H1 (cell line): ENCODE data around the gene PI4KB. TPM values are rescaled to one million over a fixed set of nuclear protein-coding genes. Genes with fewer than 3 reads are reported as not detected.

Source experiments
- CTCF ChIA-PET: fragments of 300-600 bp; sonication (Branson Sonifier 250); formaldehyde crosslinking; loops from one replicate; lab custom pipeline; 2021; ENCODE audit not compliant: partially characterized antibody; lab: Charles Lee
- POLR2A ChIA-PET: fragments of 300-600 bp; sonication (Branson Sonifier 250); formaldehyde crosslinking; loops from one replicate; lab custom pipeline; 2021; ENCODE audit warnings: inconsistent platforms; ENCODE audit not compliant: partially characterized antibody; lab: Charles Lee
- DNase-seq, 2 experiments: peaks; one replicate each; pipeline versions ENCODE4 v3.0.0 to v3.0.0-alpha.2; 2010 to 2022; ENCODE audit warnings: low spot score in 2 of 2, low read depth in 1 of 2, mixed read lengths in 1 of 2
- FAIRE-seq: peaks from 2 replicates; lab custom pipeline; 2011; peaks lifted over from hg19 to GRCh38; lab: Jason Lieb, UNC
- H2AFZ ChIP-seq: 2 replicates; pipeline ENCODE4 v1.8.1; 2012; ENCODE audit warnings: low read length, inconsistent platforms
- H2AK5ac ChIP-seq: 2 replicates; pipeline ENCODE4 v1.6.1; 2013; ENCODE audit warnings: low read depth, low read length
- H2BK120ac ChIP-seq: replicated peaks from 2 replicates; pipeline ENCODE3; 2013; ENCODE audit warnings: low read depth, low read length, inconsistent platforms
- H2BK12ac ChIP-seq: 2 replicates; pipeline ENCODE4 v1.6.1; 2013; ENCODE audit warnings: low read depth, low read length
- H2BK15ac ChIP-seq: 2 replicates; pipeline ENCODE4 v1.6.1; 2013; ENCODE audit warnings: low read length
- H2BK20ac ChIP-seq: 2 replicates; pipeline ENCODE4 v1.6.1; 2013; ENCODE audit warnings: low read length
- H2BK5ac ChIP-seq: 2 replicates; pipeline ENCODE4 v1.6.1; 2013; ENCODE audit warnings: low read depth, low read length
- H3K14ac ChIP-seq: 2 replicates; pipeline ENCODE4 v1.6.1; 2013; ENCODE audit warnings: inconsistent platforms; ENCODE audit not compliant: insufficient read length
- H3K18ac ChIP-seq: 2 replicates; pipeline ENCODE4 v1.6.1; 2013; ENCODE audit warnings: low read length; ENCODE audit errors: extremely low read depth
- H3K23ac ChIP-seq: 2 replicates; pipeline ENCODE4 v1.6.1; 2013; ENCODE audit warnings: inconsistent platforms; ENCODE audit not compliant: insufficient read length
- H3K23me2 ChIP-seq: 2 replicates; pipeline ENCODE4 v1.6.1; 2013; ENCODE audit warnings: low read depth, low read length
- H3K27ac ChIP-seq: 2 replicates; pipeline ENCODE4 v1.6.1; 2011; ENCODE audit warnings: low read depth, low read length, inconsistent platforms
- H3K27me3 ChIP-seq, 4 experiments: replicated peaks in 1 of 4; 1 replicate in 1 of 4; 2 replicates in 3 of 4; pipeline versions ENCODE4 v1.6.1 to v1.8.1; 2011 to 2013; ENCODE audit warnings: low read length in 3 of 4, mild to moderate bottlenecking in 3 of 4, inconsistent platforms in 2 of 4, mixed read lengths in 2 of 4, moderate library complexity in 1 of 4; ENCODE audit not compliant: control insufficient read depth in 3 of 4, insufficient read depth in 3 of 4; ENCODE audit errors: extremely low read depth in 1 of 4
- H3K36me3 ChIP-seq, 4 experiments: 2 replicates each; pipeline versions ENCODE4 v1.6.1 to v1.8.1; 2011 to 2013; ENCODE audit warnings: mild to moderate bottlenecking in 4 of 4, low read length in 3 of 4, moderate library complexity in 2 of 4, control low read depth in 1 of 4, inconsistent platforms in 1 of 4; ENCODE audit not compliant: insufficient read depth in 4 of 4, control insufficient read depth in 2 of 4
- H3K4ac ChIP-seq: replicated peaks from 2 replicates; pipeline ENCODE3; 2013; ENCODE audit warnings: low read length, low read depth, mixed read lengths, inconsistent platforms; ENCODE audit not compliant: insufficient read length
- H3K4me1 ChIP-seq, 4 experiments: replicated peaks in 1 of 4; 1 replicate in 1 of 4; 2 replicates in 3 of 4; pipeline versions ENCODE4 v1.6.1 to v1.8.1; 2011 to 2013; ENCODE audit warnings: low read length in 3 of 4, inconsistent platforms in 2 of 4, mixed read lengths in 1 of 4; ENCODE audit not compliant: insufficient read depth in 4 of 4, control insufficient read depth in 3 of 4
- H3K4me2 ChIP-seq, 2 experiments: 2 replicates each; pipeline versions ENCODE4 v1.6.1 to v1.8.1; 2011 to 2013; ENCODE audit warnings: low read depth in 2 of 2, low read length in 2 of 2, control low read depth in 1 of 2, inconsistent platforms in 1 of 2, mild to moderate bottlenecking in 1 of 2; ENCODE audit not compliant: insufficient read depth in 1 of 2
- H3K4me3 ChIP-seq, 4 experiments: fragments of 200-600, 300-600 bp in 1 of 4; sonication (generic), shearing (Covaris generic), sonication (Bioruptor Twin) in 1 of 4; 2 replicates each; pipeline versions ENCODE4 v1.5.1 to v1.8.1; 2011 to 2016; ENCODE audit warnings: low read length in 4 of 4, low read depth in 3 of 4, control low read depth in 2 of 4, inconsistent platforms in 2 of 4, mild to moderate bottlenecking in 2 of 4, mixed read lengths in 1 of 4, moderate library complexity in 1 of 4; ENCODE audit not compliant: insufficient read depth in 2 of 4; ENCODE audit errors: extremely low read depth in 1 of 4
- H3K56ac ChIP-seq: replicated peaks from 2 replicates; pipeline ENCODE3; 2013; ENCODE audit warnings: low read depth, mild to moderate bottlenecking, mixed read lengths, low read length, inconsistent platforms; ENCODE audit not compliant: insufficient read length
- H3K79me1 ChIP-seq: 2 replicates; pipeline ENCODE4 v1.6.1; 2013; ENCODE audit warnings: low read depth, low read length, control low read depth
- H3K79me2 ChIP-seq, 2 experiments: 2 replicates each; pipeline versions ENCODE4 v1.6.1 to v1.8.1; 2012 to 2013; ENCODE audit warnings: low read length in 2 of 2, mild to moderate bottlenecking in 2 of 2, inconsistent platforms in 1 of 2; ENCODE audit not compliant: insufficient read depth in 2 of 2, control insufficient read depth in 1 of 2
- H3K9ac ChIP-seq, 4 experiments: replicated peaks in 1 of 4; 1 replicate in 1 of 4; 2 replicates in 3 of 4; pipeline versions ENCODE4 v1.6.1 to v1.8.1; 2011 to 2013; ENCODE audit warnings: low read depth in 3 of 4, low read length in 3 of 4, control low read depth in 2 of 4, mild to moderate bottlenecking in 2 of 4, moderate library complexity in 2 of 4, inconsistent platforms in 1 of 4; ENCODE audit errors: extremely low read depth in 1 of 4
- H3K9me3 ChIP-seq, 2 experiments: 2 replicates each; pipeline versions ENCODE4 v1.6.1 to v1.8.1; 2012 to 2013; ENCODE audit warnings: mild to moderate bottlenecking in 2 of 2, moderate library complexity in 2 of 2, control low read depth in 1 of 2, inconsistent platforms in 1 of 2, low read depth in 1 of 2, low read length in 1 of 2, mixed read lengths in 1 of 2; ENCODE audit not compliant: insufficient read depth in 2 of 2
- H4K20me1 ChIP-seq, 2 experiments: replicated peaks in 1 of 2; 2 replicates each; pipeline versions ENCODE3 to v1.8.1; 2011 to 2013; ENCODE audit warnings: inconsistent platforms in 2 of 2, low read length in 2 of 2, mild to moderate bottlenecking in 1 of 2; ENCODE audit not compliant: insufficient read depth in 2 of 2, control insufficient read depth in 1 of 2
- H4K5ac ChIP-seq: 2 replicates; pipeline ENCODE4 v1.6.1; 2013; ENCODE audit warnings: low read length, low read depth, mixed read lengths, inconsistent platforms; ENCODE audit not compliant: insufficient read length
- H4K8ac ChIP-seq: 2 replicates; pipeline ENCODE4 v1.8.0; 2013; ENCODE audit warnings: mild to moderate bottlenecking, moderate library complexity, low read length, inconsistent platforms; ENCODE audit not compliant: insufficient read depth; ENCODE audit errors: extremely low read depth
- H4K91ac ChIP-seq: replicated peaks from 2 replicates; pipeline ENCODE3; 2013; ENCODE audit warnings: low read length, mixed read lengths, inconsistent platforms; ENCODE audit not compliant: insufficient read length
- ATF3 ChIP-seq: IDR thresholded peaks from 2 replicates; pipeline ENCODE4 v1.6.1; 2011; ENCODE audit warnings: low read depth, mild to moderate bottlenecking, low read length; ENCODE audit not compliant: insufficient read depth
- BRCA1 ChIP-seq: IDR thresholded peaks from 2 replicates; pipeline ENCODE4 v1.6.1; 2012; ENCODE audit warnings: low read depth, low read length, improper control_type of control experiment
- CREB1 ChIP-seq: IDR thresholded peaks from 2 replicates; pipeline ENCODE4 v1.6.1; 2012; ENCODE audit warnings: inconsistent platforms
- JUN ChIP-seq: IDR thresholded peaks from 2 replicates; pipeline ENCODE4 v1.6.1; 2011; ENCODE audit warnings: low read depth, mild to moderate bottlenecking, improper control_type of control experiment, low read length
- NANOG ChIP-seq: IDR thresholded peaks from 2 replicates; pipeline ENCODE4 v1.6.1; 2011; ENCODE audit warnings: low read length, low read depth, mild to moderate bottlenecking, inconsistent platforms; ENCODE audit not compliant: insufficient read depth, poor library complexity, severe bottlenecking
- RNF2 ChIP-seq: fragments of 200-900, 300-1000 bp; sonication (generic); IDR thresholded peaks from 2 replicates; pipeline ENCODE4 v1.7.1; 2016; ENCODE audit warnings: borderline replicate concordance, low read depth, mild to moderate bottlenecking, antibody characterized with exemption, low read length; ENCODE audit not compliant: poor library complexity, severe bottlenecking; ENCODE audit errors: missing control alignments
- RXRA ChIP-seq: IDR thresholded peaks from 2 replicates; pipeline ENCODE4 v1.6.1; 2011; ENCODE audit warnings: low read depth, mild to moderate bottlenecking, low read length, moderate library complexity; ENCODE audit not compliant: insufficient read depth
- SP1 ChIP-seq: IDR thresholded peaks from 2 replicates; pipeline ENCODE4 v1.6.1; 2011; ENCODE audit warnings: low read depth, low read length
- SP4 ChIP-seq: IDR thresholded peaks from 2 replicates; pipeline ENCODE4 v1.6.1; 2012; ENCODE audit warnings: low read length, inconsistent platforms
- TAF7 ChIP-seq: optimal IDR thresholded peaks from 2 replicates; pipeline ENCODE3; 2011; ENCODE audit warnings: low read depth, mild to moderate bottlenecking, inconsistent platforms, low read length, moderate library complexity, borderline replicate concordance
- ZNF274 ChIP-seq: IDR thresholded peaks from 2 replicates; pipeline ENCODE4 v1.7.0; 2012; ENCODE audit warnings: low read length, borderline replicate concordance; ENCODE audit errors: extremely low read depth
- WGBS, 2 experiments: shearing (Covaris generic) in 1 of 2; methylation state at CpG; one replicate each; pipeline versions ENCODE4 v1.1.6 to v1.1.7; 2013 to 2015; ENCODE audit warnings: low lambda C conversion rate in 2 of 2, mixed read lengths in 2 of 2, inconsistent platforms in 1 of 2, low coverage in 1 of 2, missing lambda C conversion rate in 1 of 2; ENCODE audit not compliant: insufficient replicate concordance in 2 of 2, insufficient coverage in 1 of 2, insufficient read length in 1 of 2; ENCODE audit errors: extremely low coverage in 1 of 2, missing lambda C conversion rate in 1 of 2; 5-methylcytosine and 5-hydroxymethylcytosine counted together
- polyA plus RNA-seq, 7 experiments: library from polyadenylated mRNA; depleted of rRNA in 3 of 7; stranded (reverse) in 5 of 7; unstranded in 2 of 7; fragments of >200 nt in 5 of 7; fragments of 200-250 nt in 2 of 7; gene quantifications; 1 replicate in 5 of 7; 2 replicates in 1 of 7; 4 replicates in 1 of 7; pipeline versions ENCODE4 v1.2.1 to v1.2.3, GENCODE V29; 2011 to 2013; ENCODE audit warnings: missing spikeins in 2 of 7, mixed read lengths in 2 of 7
- total RNA-seq: library from RNA; stranded (reverse); fragmentation: NEBNext Ultra II Directional; extraction: Animal tissue kit (Norgen Biotek cat#: 25700); gene quantifications from 2 replicates; pipeline ENCODE4 v1.2.1, GENCODE V29; 2021
- TF ChIP-seq, protein P1 (sequence below): IDR thresholded peaks from 2 replicates; pipeline ENCODE4 v1.6.1; 2012; ENCODE audit warnings: low read length, inconsistent platforms

The PI4KB gene
- total and polyA plus RNA-seq, 2 of the 8 experiments (the other 6 are each of a cell fraction or from before 2014, with no cell fraction given): 30.1 to 37.1 TPM

DNA sequence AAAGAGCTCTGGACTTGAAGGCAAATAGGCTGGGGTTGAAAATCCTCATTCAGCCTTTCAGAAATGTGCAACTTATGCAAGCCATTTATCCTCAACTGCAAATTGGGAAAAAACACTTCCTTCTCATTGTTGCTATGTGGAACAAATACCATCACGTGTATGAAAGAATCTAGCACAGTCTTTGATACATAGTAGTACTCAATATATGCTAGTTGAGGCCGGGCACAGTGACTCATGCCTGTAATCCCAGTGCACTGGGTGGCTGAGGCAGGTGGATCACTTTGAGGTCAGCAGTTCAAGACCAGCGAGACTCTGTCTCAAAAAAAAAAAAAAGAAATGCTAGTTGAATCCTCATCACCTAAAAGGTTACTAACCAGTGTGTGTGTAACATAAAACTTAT, 8.2 kb downstream of the PI4KB start:
- Histone ChIP-seq H3K14ac (no peak overlapping the region), H3K9me3 (no peaks in the 10 kb centered on the region), H3K27me3 (no peaks in the 10 kb centered on the region), H3K36me3 (peaks cover 0 to 4% (median 1%) of the 10 kb centered on the region in 4 experiments; a peak in 4 of 8 replicates), H2BK20ac (no peak overlapping the region), H3K9ac (no peak overlapping the region), H4K8ac (no peak overlapping the region), H2BK15ac (no peak overlapping the region), H2BK5ac (no peak overlapping the region), H3K4me2 (no peak overlapping the region), H2BK120ac (no peak overlapping the region), H3K4me1 (no peaks in the 10 kb centered on the region), H3K23me2 (no peaks in the 10 kb centered on the region), H3K27ac (no peak overlapping the region), H3K79me2 (no peaks in the 10 kb centered on the region), H3K23ac (no peak overlapping the region), H2AFZ (no peak overlapping the region), H3K4me3 (no peak overlapping the region), H3K4ac (no peak overlapping the region), H3K56ac (no peak overlapping the region), H2AK5ac (no peak overlapping the region), H4K5ac (no peak overlapping the region), H4K91ac (no peak overlapping the region), H4K20me1 (peaks cover 0 to 3% of the 10 kb centered on the region in 2 experiments), H3K79me1 (no peaks in the 10 kb centered on the region), H3K18ac (no peak overlapping the region), H2BK12ac (no peak overlapping the region)
- WGBS, 2 experiments: 97% methylated on average over 3 of the region's 3 CpGs; no CpG with 5 or more reads in 1 of the 2 experiments
- FAIRE-seq (no peak), DNase-seq (no peak)
- ChIA-PET CTCF (interaction anchor here (1.0 to 1.8 kb wide), 3 partner anchors 9 to 22 kb away, joined by 3 to 6 read pairs (median 3); partner anchors contain the start of gene PI4KB), POLR2A (interaction anchor here (4.5 kb wide), 1 partner anchor 8 kb away, joined by 16 read pairs; the partner anchor contains the start of gene PI4KB)
- TF ChIP-seq, protein P1, sequence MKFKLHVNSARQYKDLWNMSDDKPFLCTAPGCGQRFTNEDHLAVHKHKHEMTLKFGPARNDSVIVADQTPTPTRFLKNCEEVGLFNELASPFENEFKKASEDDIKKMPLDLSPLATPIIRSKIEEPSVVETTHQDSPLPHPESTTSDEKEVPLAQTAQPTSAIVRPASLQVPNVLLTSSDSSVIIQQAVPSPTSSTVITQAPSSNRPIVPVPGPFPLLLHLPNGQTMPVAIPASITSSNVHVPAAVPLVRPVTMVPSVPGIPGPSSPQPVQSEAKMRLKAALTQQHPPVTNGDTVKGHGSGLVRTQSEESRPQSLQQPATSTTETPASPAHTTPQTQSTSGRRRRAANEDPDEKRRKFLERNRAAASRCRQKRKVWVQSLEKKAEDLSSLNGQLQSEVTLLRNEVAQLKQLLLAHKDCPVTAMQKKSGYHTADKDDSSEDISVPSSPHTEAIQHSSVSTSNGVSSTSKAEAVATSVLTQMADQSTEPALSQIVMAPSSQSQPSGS: no peak
- no peak for TF ChIP-seq SP1
- TF ChIP-seq ATF3: no peak
- TF ChIP-seq JUN: no peak
- TF ChIP-seq TAF7: no peak
- TF ChIP-seq RXRA: no peak
- no peak for TF ChIP-seq ZNF274
- no peak for TF ChIP-seq SP4
- TF ChIP-seq BRCA1: no peak
- no peak for TF ChIP-seq CREB1
- no peak for TF ChIP-seq RNF2
- TF ChIP-seq NANOG: no peak
